H9 (cell line): ENCODE results near the gene ZNF385B. TPM values are rescaled to one million over a fixed set of nuclear protein-coding genes. Genes with fewer than 3 reads are reported as not detected.

Source experiments
- DNase-seq: peaks from one replicate; pipeline ENCODE4 v3.0.0-alpha.2; 2017
- H2AFZ ChIP-seq: one replicate; pipeline ENCODE4 v1.6.1; 2013; ENCODE audit warnings: mild to moderate bottlenecking, low read length, control low read depth, moderate library complexity
- H2AK5ac ChIP-seq: 2 replicates; pipeline ENCODE4 v1.6.1; 2013; ENCODE audit warnings: low read length, control low read depth, mixed read lengths; ENCODE audit not compliant: insufficient read length
- H2BK120ac ChIP-seq: one replicate; pipeline ENCODE4 v1.6.1; 2013; ENCODE audit warnings: low read depth, mild to moderate bottlenecking, low read length, control low read depth, inconsistent platforms; ENCODE audit not compliant: poor library complexity, severe bottlenecking
- H2BK12ac ChIP-seq: 2 replicates; pipeline ENCODE4 v1.6.1; 2013; ENCODE audit warnings: low read length, control low read depth, mixed read lengths, low read depth; ENCODE audit not compliant: insufficient read length
- H2BK15ac ChIP-seq: 2 replicates; pipeline ENCODE4 v1.6.1; 2013; ENCODE audit warnings: low read depth, low read length, control low read depth
- H2BK20ac ChIP-seq: one replicate; pipeline ENCODE4 v1.6.1; 2013; ENCODE audit warnings: low read depth, mild to moderate bottlenecking, low read length, control low read depth, inconsistent platforms; ENCODE audit not compliant: poor library complexity, severe bottlenecking
- H2BK5ac ChIP-seq: 2 replicates; pipeline ENCODE4 v1.6.1; 2013; ENCODE audit warnings: low read length, control low read depth, mixed read lengths; ENCODE audit not compliant: insufficient read length
- H3K14ac ChIP-seq: 2 replicates; pipeline ENCODE4 v1.6.1; 2013; ENCODE audit warnings: low read length, control low read depth; ENCODE audit not compliant: insufficient read depth
- H3K18ac ChIP-seq: 2 replicates; pipeline ENCODE4 v1.6.1; 2013; ENCODE audit warnings: low read depth, mild to moderate bottlenecking, mixed read lengths, low read length, control low read depth; ENCODE audit not compliant: insufficient read length
- H3K23ac ChIP-seq: 2 replicates; pipeline ENCODE4 v1.6.1; 2013; ENCODE audit warnings: low read length, control low read depth, mixed read lengths, low read depth; ENCODE audit not compliant: insufficient read length
- H3K23me2 ChIP-seq: 2 replicates; pipeline ENCODE4 v1.6.1; 2013; ENCODE audit warnings: low read depth, mild to moderate bottlenecking, mixed read lengths, low read length, control low read depth; ENCODE audit not compliant: insufficient read length, poor library complexity, severe bottlenecking
- H3K27ac ChIP-seq: 2 replicates; pipeline ENCODE4 v1.5.1; 2013; ENCODE audit warnings: low read length, control low read depth, mixed read lengths, low read depth; ENCODE audit not compliant: insufficient read length
- H3K27me3 ChIP-seq: 2 replicates; pipeline ENCODE4 v1.6.1; 2013; ENCODE audit warnings: low read length, control low read depth, inconsistent platforms; ENCODE audit not compliant: insufficient read depth
- H3K4ac ChIP-seq: 2 replicates; pipeline ENCODE4 v1.6.1; 2013; ENCODE audit warnings: low read depth, mild to moderate bottlenecking, control low read depth, inconsistent platforms, low read length, moderate library complexity
- H3K4me1 ChIP-seq: 2 replicates; pipeline ENCODE4 v1.6.1; 2013; ENCODE audit warnings: low read length, control low read depth, inconsistent platforms; ENCODE audit not compliant: insufficient read depth
- H3K4me2 ChIP-seq: 2 replicates; pipeline ENCODE4 v1.6.1; 2013; ENCODE audit warnings: low read length, control low read depth, mixed read lengths; ENCODE audit not compliant: insufficient read length, insufficient read depth
- H3K56ac ChIP-seq: 2 replicates; pipeline ENCODE4 v1.6.1; 2013; ENCODE audit warnings: low read depth, mild to moderate bottlenecking, mixed read lengths, low read length, control low read depth; ENCODE audit not compliant: insufficient read length
- H3K79me1 ChIP-seq: 2 replicates; pipeline ENCODE4 v1.6.1; 2013; ENCODE audit warnings: low read depth, mild to moderate bottlenecking, moderate library complexity, low read length, control low read depth, inconsistent platforms; ENCODE audit not compliant: insufficient read depth, poor library complexity, severe bottlenecking
- H3K79me2 ChIP-seq: 2 replicates; pipeline ENCODE4 v1.6.1; 2013; ENCODE audit warnings: low read length, control low read depth, inconsistent platforms; ENCODE audit not compliant: insufficient read depth
- H3K9ac ChIP-seq: 2 replicates; pipeline ENCODE4 v1.6.1; 2013; ENCODE audit warnings: low read length, control low read depth, mixed read lengths; ENCODE audit not compliant: insufficient read length; ENCODE audit errors: extremely low read depth
- H3K9me3 ChIP-seq: one replicate; pipeline ENCODE4 v1.6.1; 2013; ENCODE audit warnings: low read depth, low read length, inconsistent platforms; ENCODE audit not compliant: control insufficient read depth
- H3T11ph ChIP-seq: one replicate; pipeline ENCODE4 v1.6.1; 2013; ENCODE audit warnings: mild to moderate bottlenecking, low read length, control low read depth, inconsistent platforms
- H4K20me1 ChIP-seq: one replicate; pipeline ENCODE4 v1.6.1; 2013; ENCODE audit not compliant: control insufficient read depth, insufficient read length, insufficient read depth
- H4K5ac ChIP-seq: 2 replicates; pipeline ENCODE4 v1.6.1; 2013; ENCODE audit warnings: low read depth, mild to moderate bottlenecking, mixed read lengths, low read length, control low read depth; ENCODE audit not compliant: insufficient read length
- H4K8ac ChIP-seq: replicated peaks from 2 replicates; pipeline ENCODE4 v1.6.1; 2013; ENCODE audit warnings: low read length, control low read depth, mixed read lengths, low read depth; ENCODE audit not compliant: insufficient read length
- H4K91ac ChIP-seq: 2 replicates; pipeline ENCODE4 v1.6.1; 2013; ENCODE audit warnings: low read depth, mild to moderate bottlenecking, moderate library complexity, mixed read lengths, low read length, control low read depth; ENCODE audit not compliant: insufficient read length
- H3K27ac Mint-ChIP-seq, 3 experiments: 2 replicates in 2 of 3; 3 replicates in 1 of 3; pipeline ENCODE4 v1.8.0; 2020 to 2021; ENCODE audit warnings: mixed read lengths in 3 of 3, mild to moderate bottlenecking in 1 of 3, moderate library complexity in 1 of 3
- H3K27me3 Mint-ChIP-seq: 2 replicates; pipeline ENCODE4 v1.8.0; 2021; ENCODE audit warnings: low read depth, mild to moderate bottlenecking, moderate library complexity, mixed read lengths
- H3K36me3 Mint-ChIP-seq, 3 experiments: 2 replicates in 2 of 3; 3 replicates in 1 of 3; pipeline ENCODE4 v1.8.0; 2020 to 2021; ENCODE audit warnings: low read depth in 3 of 3, mixed read lengths in 3 of 3; ENCODE audit not compliant: insufficient read depth in 1 of 3
- H3K4me1 Mint-ChIP-seq, 2 experiments: 2 replicates each; pipeline ENCODE4 v1.8.0; 2020; ENCODE audit warnings: mixed read lengths in 2 of 2
- H3K4me3 Mint-ChIP-seq, 2 experiments: 2 replicates in 1 of 2; 3 replicates in 1 of 2; pipeline ENCODE4 v1.8.0; 2020 to 2021; ENCODE audit warnings: mild to moderate bottlenecking in 2 of 2, mixed read lengths in 2 of 2, moderate library complexity in 1 of 2
- H3K9me3 Mint-ChIP-seq, 2 experiments: 2 replicates in 1 of 2; 3 replicates in 1 of 2; pipeline ENCODE4 v1.8.0; 2020; ENCODE audit warnings: mild to moderate bottlenecking in 2 of 2, mixed read lengths in 2 of 2, moderate library complexity in 1 of 2
- WGBS: extraction: QIAGEN DNeasy Blood & Tissue Kit; methylation state at CpG from one replicate; pipeline ENCODE4 v1.1.7; 2013; ENCODE audit warnings: missing lambda C conversion rate, low lambda C conversion rate, mixed read lengths; ENCODE audit not compliant: insufficient read length; ENCODE audit errors: extremely low coverage; 5-methylcytosine and 5-hydroxymethylcytosine counted together
- total RNA-seq: library from RNA; stranded (reverse); gene quantifications from 2 replicates; pipeline ENCODE4 v1.2.1, GENCODE V29; 2021
- TF ChIP-seq, protein P1 (sequence below): fragments of 200-600 bp; sonication (generic); conservative IDR thresholded peaks from 3 replicates; pipeline ENCODE4 v1.8.0; 2021; ENCODE audit warnings: antibody characterized with exemption, mild to moderate bottlenecking

The ZNF385B gene
- total RNA-seq, 1 experiment from 2014 or later = 2.1 TPM

DNA sequence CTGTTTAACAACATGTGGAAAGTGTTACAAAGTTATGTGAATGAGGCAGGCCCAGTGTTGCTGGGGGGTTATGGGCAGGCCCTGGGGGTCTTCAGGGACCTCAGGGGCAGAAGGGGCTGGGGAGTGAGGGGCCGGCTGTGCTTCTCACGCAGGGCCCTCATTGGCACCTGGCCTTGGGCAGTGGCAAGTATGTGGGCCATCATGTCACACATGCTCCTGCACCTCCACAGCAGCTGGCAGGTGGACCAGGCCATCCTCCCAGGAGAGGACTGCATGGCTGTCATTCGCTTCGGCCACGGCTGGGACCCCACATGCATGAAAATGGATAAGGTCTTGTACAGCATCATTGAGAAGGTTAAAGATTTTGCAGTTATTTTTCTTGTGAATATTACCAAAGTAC, 47.4 kb downstream of the ZNF385B start:
- Histone ChIP-seq H3K4me1 (no peaks in the 10 kb centered on the region), H4K20me1 (no peaks in the 10 kb centered on the region), H3K18ac (no peak overlapping the region), H4K91ac (no peak overlapping the region), H3K9ac (no peak overlapping the region), H3K23ac (no peak overlapping the region), H3K9me3 (no peaks in the 10 kb centered on the region), H3K56ac (no peak overlapping the region), H2AFZ (no peak overlapping the region), H2BK5ac (no peak overlapping the region), H3K27ac (no peak overlapping the region), H2AK5ac (no peak overlapping the region), H3K14ac (no peak overlapping the region), H3K4ac (no peak overlapping the region), H3K4me2 (no peak overlapping the region), H3K23me2 (no peaks in the 10 kb centered on the region), H2BK120ac (no peak overlapping the region), H3K79me2 (no peaks in the 10 kb centered on the region; the same call in 1 of the 2 replicates), H2BK12ac (no peak overlapping the region), H4K8ac (no peak overlapping the region), H3T11ph (no peak overlapping the region), H3K79me1 (no peaks in the 10 kb centered on the region), H2BK20ac (no peak overlapping the region), H4K5ac (no peak overlapping the region), H3K27me3 (no peaks in the 10 kb centered on the region), H2BK15ac (no peak overlapping the region)
- peaks cover 0 to 6% (median 3%) of the 10 kb centered on the region in 3 experiments; a peak in 3 of 7 replicates for H3K36me3 Mint-ChIP-seq
- no peaks in the 10 kb centered on the region for H3K27me3 Mint-ChIP-seq
- WGBS = no CpG with 5 or more reads among the region's 5 CpGs
- no peak for DNase-seq
- no peak overlapping the region for H3K27ac Mint-ChIP-seq
- no peak overlapping the region for H3K4me3 Mint-ChIP-seq
- TF ChIP-seq, protein P1, sequence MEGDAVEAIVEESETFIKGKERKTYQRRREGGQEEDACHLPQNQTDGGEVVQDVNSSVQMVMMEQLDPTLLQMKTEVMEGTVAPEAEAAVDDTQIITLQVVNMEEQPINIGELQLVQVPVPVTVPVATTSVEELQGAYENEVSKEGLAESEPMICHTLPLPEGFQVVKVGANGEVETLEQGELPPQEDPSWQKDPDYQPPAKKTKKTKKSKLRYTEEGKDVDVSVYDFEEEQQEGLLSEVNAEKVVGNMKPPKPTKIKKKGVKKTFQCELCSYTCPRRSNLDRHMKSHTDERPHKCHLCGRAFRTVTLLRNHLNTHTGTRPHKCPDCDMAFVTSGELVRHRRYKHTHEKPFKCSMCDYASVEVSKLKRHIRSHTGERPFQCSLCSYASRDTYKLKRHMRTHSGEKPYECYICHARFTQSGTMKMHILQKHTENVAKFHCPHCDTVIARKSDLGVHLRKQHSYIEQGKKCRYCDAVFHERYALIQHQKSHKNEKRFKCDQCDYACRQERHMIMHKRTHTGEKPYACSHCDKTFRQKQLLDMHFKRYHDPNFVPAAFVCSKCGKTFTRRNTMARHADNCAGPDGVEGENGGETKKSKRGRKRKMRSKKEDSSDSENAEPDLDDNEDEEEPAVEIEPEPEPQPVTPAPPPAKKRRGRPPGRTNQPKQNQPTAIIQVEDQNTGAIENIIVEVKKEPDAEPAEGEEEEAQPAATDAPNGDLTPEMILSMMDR = no peak
- peaks cover 4 to 6% of the 10 kb centered on the region in 2 experiments; a peak in 3 of 5 replicates for H3K9me3 Mint-ChIP-seq
- H3K4me1 Mint-ChIP-seq = peaks cover 0 to 2% of the 10 kb centered on the region in 2 experiments; a peak in 1 of 4 replicates
